ENCODE results near the gene TCP10L. TPM values are rescaled to one million over a fixed set of nuclear protein-coding genes. Genes with fewer than 3 reads are reported as not detected.

TCP10L gene
- total and polyA plus RNA-seq, 10 of the 15 experiments (the other 5 are each of a cell fraction or from before 2014, with no cell fraction given) = 0.11 to 0.45 (median 0.19) TPM; not detected in 3

- TF ChIP-seq, protein P1, sequence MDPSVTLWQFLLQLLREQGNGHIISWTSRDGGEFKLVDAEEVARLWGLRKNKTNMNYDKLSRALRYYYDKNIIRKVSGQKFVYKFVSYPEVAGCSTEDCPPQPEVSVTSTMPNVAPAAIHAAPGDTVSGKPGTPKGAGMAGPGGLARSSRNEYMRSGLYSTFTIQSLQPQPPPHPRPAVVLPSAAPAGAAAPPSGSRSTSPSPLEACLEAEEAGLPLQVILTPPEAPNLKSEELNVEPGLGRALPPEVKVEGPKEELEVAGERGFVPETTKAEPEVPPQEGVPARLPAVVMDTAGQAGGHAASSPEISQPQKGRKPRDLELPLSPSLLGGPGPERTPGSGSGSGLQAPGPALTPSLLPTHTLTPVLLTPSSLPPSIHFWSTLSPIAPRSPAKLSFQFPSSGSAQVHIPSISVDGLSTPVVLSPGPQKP (IDR thresholded peaks at IDR 0.05; ENCODE audit: low read depth, low read length) = peak; percentile 50
- TF ChIP-seq STAT3 (IDR thresholded peaks at IDR 0.05; ENCODE audit: low read depth, low read length) (no peak), TARDBP (IDR thresholded peaks at IDR 0.05; ENCODE audit: borderline replicate concordance) (no peak), EGR1 (IDR thresholded peaks at IDR 0.05; ENCODE audit: borderline replicate concordance in 1 of 2, low read depth in 2 of 2, low read length in 2 of 2) (peak; percentile 50 to 90), GATAD2B (conservative IDR thresholded peaks at IDR 0.05; ENCODE audit: low read depth) (peak; percentile 16), RELA (IDR thresholded peaks at IDR 0.05; ENCODE audit: borderline replicate concordance, partially characterized antibody) (peak; percentile 64), HDAC2 (IDR thresholded peaks at IDR 0.05) (no peak), TCF12 (IDR thresholded peaks at IDR 0.05; ENCODE audit: low read depth, low read length) (peak; percentile 66; the same call in 1 of the 2 replicates), BMI1 (IDR thresholded peaks at IDR 0.05; ENCODE audit: borderline replicate concordance) (peak; percentile 95), POU2F2 (IDR thresholded peaks at IDR 0.05; ENCODE audit: borderline replicate concordance, low read depth, low read length) (no peak), SMAD5 (IDR thresholded peaks at IDR 0.05; ENCODE audit: low read depth) (no peak; the same call in 1 of the 2 replicates), SRF (IDR thresholded peaks at IDR 0.05; ENCODE audit: low read depth in 2 of 2, low read length in 2 of 2) (peak; percentile 26 to 56; a peak in 1 of 4 replicates), TBL1XR1 (IDR thresholded peaks at IDR 0.05; ENCODE audit: low read depth, low read length) (no peak), RAD21 (IDR thresholded peaks at IDR 0.05; ENCODE audit: insufficient read depth, low read depth, low read length) (no peak), ZBTB40 (IDR thresholded peaks at IDR 0.05; ENCODE audit: borderline replicate concordance) (peak; percentile 99), CHD1 (IDR thresholded peaks at IDR 0.05; ENCODE audit: low read depth, low read length) (no peak), RB1 (IDR thresholded peaks at IDR 0.05; ENCODE audit: borderline replicate concordance) (peak; percentile 54; the same call in 1 of the 2 replicates), NFIC (IDR thresholded peaks at IDR 0.05; ENCODE audit: low read depth, low read length) (no peak), ASH2L (IDR thresholded peaks at IDR 0.05; ENCODE audit: borderline replicate concordance, low read depth) (no peak), SIN3A (IDR thresholded peaks at IDR 0.05; ENCODE audit: low read depth, low read length) (peak; percentile 97), RUNX3 (IDR thresholded peaks at IDR 0.05; ENCODE audit: low read length) (peak; percentile 88), ZNF622 (IDR thresholded peaks at IDR 0.05) (no peak), CBFB (IDR thresholded peaks at IDR 0.05; ENCODE audit: low read depth) (peak; percentile 67; the same call in 1 of the 2 replicates), FOXM1 (IDR thresholded peaks at IDR 0.05; ENCODE audit: low read depth, low read length) (0 out of 2 replicates have a peak, but pooled peaks have one; percentile 15), ZNF274 (IDR thresholded peaks at IDR 0.05; ENCODE audit: insufficient read depth, insufficient read length) (no peak), ZNF217 (IDR thresholded peaks at IDR 0.05) (no peak), KLF5 (IDR thresholded peaks at IDR 0.05; ENCODE audit: partially characterized antibody) (peak; percentile 78), ATF7 (IDR thresholded peaks at IDR 0.05; ENCODE audit: low read depth) (peak; percentile 78)
Observed at GRCh38 chr21:32612075-32612998, 27.0 kb upstream of the TCP10L start, which contains the start of gene CFAP298 (continued).
